ENCODE data around the gene C16orf92. TPM values are rescaled to one million over a fixed set of nuclear protein-coding genes. Genes with fewer than 3 reads are reported as not detected.
A peak's percentile ranks its signal among the peaks of the same experiment; 100 is the strongest.

Gene C16orf92
- total and polyA plus RNA-seq, 2 of the 13 experiments (the other 11 are each of a cell fraction or from before 2014, with no cell fraction given) = not detected

GRCh38 chr16:30032083-30032819 is 9.3 kb downstream of the C16orf92 start (continued):
- TF ChIP-seq FOXC1 (CRISPR knock-in tag; IDR thresholded peaks at IDR 0.05; ENCODE audit: borderline replicate concordance) = peak; percentile 29; the same call in 1 of the 2 replicates
- 0 out of 2 replicates have a peak, but pooled peaks have one; percentile 53 for TF ChIP-seq ZBTB20 (CRISPR knock-in tag; IDR thresholded peaks at IDR 0.05; ENCODE audit: borderline replicate concordance, low read depth)
- peak; percentile 66 for TF ChIP-seq HINFP (CRISPR knock-in tag; IDR thresholded peaks at IDR 0.05; ENCODE audit: low read depth)
- no peak for TF ChIP-seq ZNF337 (CRISPR knock-in tag; IDR thresholded peaks at IDR 0.05; ENCODE audit: borderline replicate concordance, low read depth)
- TF ChIP-seq NR3C1 (CRISPR knock-in tag; IDR thresholded peaks at IDR 0.05) = no peak
- no peak for TF ChIP-seq NCOR1 (IDR thresholded peaks at IDR 0.05; ENCODE audit: borderline replicate concordance, low read length)
- no peak for TF ChIP-seq MXD1 (CRISPR knock-in tag; IDR thresholded peaks at IDR 0.05)
- peak; percentile 79; the same call in 1 of the 2 replicates for TF ChIP-seq GZF1 (CRISPR knock-in tag; IDR thresholded peaks at IDR 0.05)
- TF ChIP-seq HNF1B (CRISPR knock-in tag; IDR thresholded peaks at IDR 0.05) = peak; percentile 81; the same call in 1 of the 2 replicates
- no peak for TF ChIP-seq ZKSCAN5 (CRISPR knock-in tag; IDR thresholded peaks at IDR 0.05)
- TF ChIP-seq ATF7-NPFF (CRISPR knock-in tag; IDR thresholded peaks at IDR 0.05; ENCODE audit: low read depth) = 0 out of 2 replicates have a peak, but pooled peaks have one; percentile 32
- TF ChIP-seq EZH2 (conservative IDR thresholded peaks at IDR 0.05; ENCODE audit: low read depth, low read length) = no peak
- TF ChIP-seq ZNF205 (CRISPR knock-in tag; IDR thresholded peaks at IDR 0.05) = 0 out of 2 replicates have a peak, but pooled peaks have one; percentile 32
- peak; percentile 70 for TF ChIP-seq XRCC5 (optimal IDR thresholded peaks at IDR 0.05; ENCODE audit: low read length)
- peak; percentile 57; the same call in 1 of the 2 replicates for TF ChIP-seq SMAD3 (CRISPR knock-in tag; IDR thresholded peaks at IDR 0.05)
- TF ChIP-seq NFE2 (CRISPR knock-in tag; IDR thresholded peaks at IDR 0.05) = no peak
- peak; percentile 61 for TF ChIP-seq ZBTB33 (CRISPR knock-in tag; IDR thresholded peaks at IDR 0.05)
- TF ChIP-seq IRF2 (CRISPR knock-in tag; IDR thresholded peaks at IDR 0.05) = peak; percentile 53; the same call in 1 of the 2 replicates
- peak; percentile 71; the same call in 1 of the 2 replicates for TF ChIP-seq ZNF891 (CRISPR knock-in tag; IDR thresholded peaks at IDR 0.05)
- peak; percentile 85 for TF ChIP-seq RAD21 (CRISPR knock-in tag; IDR thresholded peaks at IDR 0.05)
